Measurements from ENCODE around the gene SVIL.
A peak's percentile ranks its signal among the peaks of the same experiment; 100 is the strongest.
"Not testable (repeated sequence)": the region's sequence is repeated elsewhere in the genome, so short reads cannot be mapped to it uniquely, and the experiment has no call there.

SVIL gene

GRCh38 chr10:29443745-29444523, 190.8 kb downstream of the SVIL start:
- DNase-seq = no peak
- no peak overlapping the region for H2AFZ ChIP-seq (ENCODE audit: low read length)

GRCh38 chr10:29440981-29441380, 193.8 kb downstream of the SVIL start:
- no peak overlapping the region for H2AFZ ChIP-seq (ENCODE audit: low read length)
- no peak overlapping the region for H3K27ac ChIP-seq (ENCODE audit: low read length)
- H4K20me1 ChIP-seq (ENCODE audit: insufficient read depth, low read length) = no peaks in the 10 kb centered on the region
- no peaks in the 10 kb centered on the region for H3K79me2 ChIP-seq (ENCODE audit: low read length)
- H3K4me1 ChIP-seq (ENCODE audit: low read length) = no peaks in the 10 kb centered on the region
- TF ChIP-seq CTCF (IDR thresholded peaks at IDR 0.05; ENCODE audit: low read length) (no peak), EZH2phosphoT487 (IDR thresholded peaks at IDR 0.05; ENCODE audit: low read length) (no peak), EZH2 (optimal IDR thresholded peaks at IDR 0.05; ENCODE audit: low read depth, low read length) (no peak)
- H3K36me3 ChIP-seq (replicated peaks; ENCODE audit: insufficient read depth, low read length) = no peaks in the 10 kb centered on the region
- H3K9ac ChIP-seq (ENCODE audit: low read length) = no peak overlapping the region
- no peaks in the 10 kb centered on the region for H3K9me2 ChIP-seq (replicated peaks; ENCODE audit: insufficient read depth, low read length)
- H3F3A ChIP-seq (ENCODE audit: insufficient read depth, low read length) = no peaks in the 10 kb centered on the region
- H3K4me2 ChIP-seq (ENCODE audit: low read depth, low read length) = no peak overlapping the region
- no peaks in the 10 kb centered on the region for H3K9me3 ChIP-seq (replicated peaks; ENCODE audit: insufficient read depth, low read length)
- H3K4me3 ChIP-seq (ENCODE audit: low read length) = no peak overlapping the region
- no peaks in the 10 kb centered on the region for H3K27me3 ChIP-seq (replicated peaks; ENCODE audit: insufficient read depth, low read length)
- peak; percentile 34 for DNase-seq

More at GRCh38 chr10:29443745-29444523, 190.8 kb downstream of the SVIL start:
- Histone ChIP-seq H3K9ac (ENCODE audit: low read length) (no peak overlapping the region), H3K27me3 (replicated peaks; ENCODE audit: insufficient read depth, low read length) (no peaks in the 10 kb centered on the region), H3K4me2 (ENCODE audit: low read depth, low read length) (no peak overlapping the region), H3K4me1 (ENCODE audit: low read length) (no peaks in the 10 kb centered on the region), H3K9me2 (replicated peaks; ENCODE audit: insufficient read depth, low read length) (no peaks in the 10 kb centered on the region), H3K79me2 (ENCODE audit: low read length) (no peaks in the 10 kb centered on the region), H3F3A (ENCODE audit: insufficient read depth, low read length) (no peaks in the 10 kb centered on the region), H4K20me1 (ENCODE audit: insufficient read depth, low read length) (no peaks in the 10 kb centered on the region), H3K27ac (ENCODE audit: low read length) (no peak overlapping the region), H3K36me3 (replicated peaks; ENCODE audit: insufficient read depth, low read length) (no peaks in the 10 kb centered on the region), H3K9me3 (replicated peaks; ENCODE audit: insufficient read depth, low read length) (no peaks in the 10 kb centered on the region), H3K4me3 (ENCODE audit: low read length) (no peak overlapping the region)
- no peak for TF ChIP-seq CTCF (IDR thresholded peaks at IDR 0.05; ENCODE audit: low read length)
- no peak for TF ChIP-seq EZH2 (optimal IDR thresholded peaks at IDR 0.05; ENCODE audit: low read depth, low read length)
- no peak for TF ChIP-seq EZH2phosphoT487 (IDR thresholded peaks at IDR 0.05; ENCODE audit: low read length)

- H3K27ac ChIP-seq (ENCODE audit: low read length); H3K36me3 ChIP-seq (replicated peaks; ENCODE audit: insufficient read depth, low read length); H3F3A ChIP-seq (ENCODE audit: insufficient read depth, low read length); H3K79me2 ChIP-seq (ENCODE audit: low read length); H3K4me2 ChIP-seq (ENCODE audit: low read depth, low read length); H3K9me2 ChIP-seq (replicated peaks; ENCODE audit: insufficient read depth, low read length); H3K9ac ChIP-seq (ENCODE audit: low read length); H3K4me3 ChIP-seq (ENCODE audit: low read length); H3K9me3 ChIP-seq (replicated peaks; ENCODE audit: insufficient read depth, low read length); H3K4me1 ChIP-seq (ENCODE audit: low read length); DNase-seq; H2AFZ ChIP-seq (ENCODE audit: low read length); H3K27me3 ChIP-seq (replicated peaks; ENCODE audit: insufficient read depth, low read length); H4K20me1 ChIP-seq (ENCODE audit: insufficient read depth, low read length): not testable (repeated sequence)
Measured at GRCh38 chr10:29439005-29439404, 195.8 kb downstream of the SVIL start.

GRCh38 chr10:29438271-29438670, 196.5 kb downstream of the SVIL start:
- Histone ChIP-seq H2AFZ (ENCODE audit: low read length) (no peak overlapping the region), H3K4me1 (ENCODE audit: low read length) (no peaks in the 10 kb centered on the region), H4K20me1 (ENCODE audit: insufficient read depth, low read length) (no peaks in the 10 kb centered on the region), H3K9ac (ENCODE audit: low read length) (no peak overlapping the region), H3K27me3 (replicated peaks; ENCODE audit: insufficient read depth, low read length) (no peaks in the 10 kb centered on the region), H3K4me2 (ENCODE audit: low read depth, low read length) (no peak overlapping the region), H3K9me2 (replicated peaks; ENCODE audit: insufficient read depth, low read length) (no peaks in the 10 kb centered on the region), H3K4me3 (ENCODE audit: low read length) (no peak overlapping the region), H3K36me3 (replicated peaks; ENCODE audit: insufficient read depth, low read length) (no peaks in the 10 kb centered on the region), H3K27ac (ENCODE audit: low read length) (no peak overlapping the region), H3F3A (ENCODE audit: insufficient read depth, low read length) (no peaks in the 10 kb centered on the region), H3K9me3 (replicated peaks; ENCODE audit: insufficient read depth, low read length) (no peaks in the 10 kb centered on the region), H3K79me2 (ENCODE audit: low read length) (no peaks in the 10 kb centered on the region)
- TF ChIP-seq EZH2phosphoT487 (IDR thresholded peaks at IDR 0.05; ENCODE audit: low read length) = no peak
- TF ChIP-seq CTCF (IDR thresholded peaks at IDR 0.05; ENCODE audit: low read length) = no peak
- no peak for TF ChIP-seq EZH2 (optimal IDR thresholded peaks at IDR 0.05; ENCODE audit: low read depth, low read length)
- DNase-seq = no peak

Measured in MM.1S (cell line).